ENCODE measurements around the gene KIF22.
"Not testable (repeated sequence)": the region's sequence is repeated elsewhere in the genome, so short reads cannot be mapped to it uniquely, and the experiment has no call there.

KIF22 gene

DNA sequence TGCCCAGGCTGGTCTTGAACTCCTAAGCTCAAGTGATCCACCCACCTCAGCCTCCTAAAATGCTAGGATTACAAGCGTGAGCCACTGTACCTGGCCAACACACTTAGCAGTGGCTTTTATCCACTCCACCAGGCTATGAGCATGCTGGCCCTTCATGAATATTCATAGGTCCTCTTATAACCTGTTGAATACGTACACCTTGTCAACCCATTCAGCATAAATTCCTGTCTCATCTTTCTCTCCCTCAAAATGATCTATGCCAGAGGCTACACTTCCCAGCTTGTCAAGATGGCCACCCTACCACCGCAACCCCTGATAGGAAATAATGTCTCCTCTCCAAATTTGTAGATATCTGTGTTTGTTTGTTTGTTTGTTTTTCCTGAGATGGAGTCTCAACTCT, 23.5 kb upstream of the KIF22 start:
- no peak for DNase-seq

DNA sequence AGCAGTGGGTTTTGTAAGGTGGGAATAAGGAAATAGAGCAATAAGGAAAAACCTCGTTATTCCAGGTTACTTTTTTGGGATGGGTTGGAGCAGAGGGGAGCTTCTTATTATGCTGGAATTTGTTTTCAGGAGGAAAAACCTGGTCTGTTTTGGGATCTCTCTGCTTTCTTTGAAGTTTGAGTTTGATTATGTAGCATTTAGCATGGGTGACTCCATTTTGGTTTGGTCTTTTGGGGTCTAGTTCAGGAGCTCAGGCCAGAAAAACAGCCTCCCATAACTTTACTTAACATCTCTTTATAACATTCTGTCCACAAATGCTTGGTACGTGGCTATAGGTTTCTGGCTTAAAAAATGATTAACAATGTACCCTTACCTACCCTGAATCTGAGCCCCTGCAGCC, 21.0 kb upstream of the KIF22 start:
- no peak for DNase-seq

DNA sequence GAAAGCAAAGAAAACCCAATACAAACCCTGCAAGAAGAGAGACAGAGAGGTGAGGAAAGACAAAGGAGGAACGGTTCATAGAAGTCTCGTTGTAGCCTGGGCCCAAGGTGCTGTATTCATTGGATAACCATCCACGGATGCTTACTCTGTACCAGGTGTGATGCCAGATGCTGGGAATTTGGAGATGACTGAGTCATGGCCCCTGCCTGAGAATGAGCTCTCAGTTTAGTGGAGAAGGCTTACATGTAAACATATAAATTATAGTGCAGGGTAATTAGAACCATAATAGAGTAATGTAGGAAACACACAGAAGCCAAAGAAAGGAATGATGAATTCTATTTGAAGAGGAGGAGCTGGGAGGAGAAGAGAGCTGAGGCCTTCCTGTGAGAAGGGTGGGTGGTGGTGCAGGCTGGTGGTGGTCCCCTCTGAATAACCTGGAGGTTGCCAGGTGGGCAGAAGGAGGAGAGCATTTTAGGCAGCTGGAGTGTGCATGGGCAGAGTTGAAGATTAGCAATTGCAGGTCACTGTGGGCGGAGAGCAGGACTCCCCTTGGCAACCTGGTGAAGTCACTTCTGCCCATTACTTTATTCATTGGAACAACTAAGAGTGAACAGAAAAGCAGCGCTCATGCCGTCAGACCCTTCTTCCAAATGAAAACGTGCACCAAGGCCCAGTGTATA, 20.2 kb upstream of the KIF22 start:
- no peak for DNase-seq

DNA sequence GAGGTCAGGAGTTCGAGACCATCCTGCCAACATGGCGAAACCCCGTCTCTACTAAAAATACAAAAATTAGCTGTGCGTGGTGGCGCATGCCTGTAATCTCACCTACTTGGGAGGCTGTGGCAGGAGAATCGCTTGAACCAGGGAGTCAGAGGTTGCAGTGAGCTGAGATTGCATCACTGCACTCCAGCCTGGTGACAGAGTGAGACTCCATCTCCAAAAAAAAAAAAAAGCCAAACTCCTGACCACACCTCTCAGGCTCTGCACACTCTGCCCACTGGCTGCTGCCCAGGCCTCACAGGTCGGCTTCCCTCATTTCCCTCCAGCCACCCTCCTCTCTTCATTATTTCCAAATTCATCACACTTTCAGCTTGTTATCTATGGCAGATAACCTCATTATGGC, 18.2 kb upstream of the KIF22 start:
- not testable (repeated sequence) for DNase-seq

DNA sequence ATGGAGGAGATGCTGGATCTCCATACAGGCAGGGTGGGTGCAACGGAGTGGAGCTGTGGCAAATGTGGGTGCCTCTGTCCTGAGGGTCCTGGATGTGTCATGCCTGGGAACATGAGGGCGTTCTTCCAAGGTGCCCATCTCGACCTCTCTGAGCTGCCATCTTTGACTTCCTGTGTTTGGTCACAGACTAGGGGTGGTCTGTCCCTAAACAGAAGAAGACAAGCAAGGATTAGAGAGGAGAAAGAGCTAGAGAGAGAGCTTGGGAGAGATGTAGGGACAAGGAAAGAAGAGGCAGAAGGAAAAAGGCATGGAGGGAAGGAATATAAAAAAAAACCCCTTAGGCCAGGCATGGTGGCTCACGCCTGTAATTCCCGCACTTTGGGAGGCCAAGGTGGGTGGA, 15.8 kb upstream of the KIF22 start:
- DNase-seq: no peak

DNA sequence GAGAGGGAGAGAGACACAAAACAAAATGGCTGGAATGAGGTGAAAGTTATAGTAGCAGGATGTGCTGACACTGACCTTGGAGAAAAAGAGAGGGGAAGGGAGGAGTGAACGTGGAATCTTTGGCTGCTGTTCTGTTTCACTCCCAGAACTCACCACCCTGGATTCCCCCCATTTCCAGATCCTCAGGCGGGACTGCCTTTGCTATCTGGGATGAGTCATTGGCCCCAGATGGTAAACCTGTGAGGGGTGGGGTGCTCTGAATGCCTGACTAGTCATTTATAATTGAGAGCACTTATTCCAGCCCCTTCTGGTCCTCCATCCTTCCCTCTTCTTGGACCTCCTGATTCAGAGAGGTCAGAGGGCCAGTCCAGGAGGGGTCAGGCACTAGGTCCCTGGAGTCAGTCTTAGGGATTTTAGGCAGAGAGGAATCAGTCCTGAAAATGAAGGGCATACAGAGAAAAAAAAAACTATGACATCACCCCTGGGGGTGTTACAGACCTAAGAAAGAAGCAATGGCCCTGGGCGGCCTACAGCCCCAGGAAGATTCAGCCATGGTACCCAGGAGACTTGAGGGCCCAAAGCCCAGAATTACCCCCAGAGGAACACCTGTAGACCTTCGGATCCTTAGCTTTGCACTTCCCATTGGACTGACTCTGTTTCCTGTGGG, 14.7 kb upstream of the KIF22 start:
- no peak for DNase-seq

DNA sequence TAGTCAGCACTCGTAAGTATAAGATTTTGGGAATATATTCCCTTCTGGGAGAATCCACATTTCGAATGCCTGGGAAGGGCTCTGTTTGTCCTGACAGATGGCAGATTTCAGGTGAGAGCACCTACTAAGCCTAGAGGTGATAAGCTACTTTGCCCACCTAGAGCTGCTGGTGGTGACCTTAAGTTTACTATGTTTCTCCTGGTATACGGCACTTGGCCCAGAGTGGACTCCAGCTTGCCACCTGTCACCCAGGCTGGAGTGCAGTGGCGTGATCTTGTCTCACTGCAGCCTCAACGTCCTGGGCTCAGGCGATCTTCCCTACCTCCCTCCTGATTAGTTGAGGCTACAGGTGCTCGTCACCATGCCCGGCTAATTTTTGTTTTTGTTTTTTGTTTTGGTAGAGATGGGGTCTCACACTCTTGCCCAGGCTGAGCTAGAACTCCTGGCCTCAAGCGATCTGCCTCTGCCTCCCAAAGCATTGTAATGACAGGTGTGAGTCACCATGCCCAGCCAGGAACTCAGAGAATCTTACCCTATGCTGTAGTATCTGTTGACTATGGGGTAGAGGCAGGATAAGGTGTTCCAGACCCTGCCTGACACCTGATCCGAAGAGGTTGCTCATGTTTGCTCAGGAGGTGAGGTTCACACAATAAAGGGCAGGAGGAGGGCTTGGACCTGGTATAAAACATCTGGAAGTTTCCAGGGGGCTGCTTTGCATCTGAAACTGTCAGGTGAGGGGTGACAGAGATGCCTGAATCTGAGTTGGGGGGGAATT, 12.8 kb upstream of the KIF22 start, which contains the start of gene ZG16:
TSS of gene ZG16 (plus strand) at position 681 of the 775 bp plus-strand sequence. CDS start 1,011 bp downstream, outside the sequence.
- no peak for DNase-seq

DNA sequence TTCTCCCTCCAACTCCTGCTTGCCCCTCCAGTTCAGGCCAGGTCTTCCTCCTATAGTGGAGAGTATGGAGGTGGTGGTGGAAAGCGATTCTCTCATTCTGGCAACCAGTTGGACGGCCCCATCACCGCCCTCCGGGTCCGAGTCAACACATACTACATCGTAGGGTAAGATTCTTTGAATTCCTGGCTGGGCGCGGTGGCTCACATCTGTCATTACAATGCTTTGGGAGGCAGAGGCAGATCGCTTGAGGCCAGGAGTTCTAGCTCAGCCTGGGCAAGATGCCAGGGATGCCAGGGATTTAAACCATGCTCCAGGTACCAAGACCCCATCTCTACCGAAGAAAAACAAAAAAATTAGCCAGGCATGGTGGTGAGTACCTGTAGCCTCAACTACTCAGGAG, 11.1 kb upstream of the KIF22 start:
- DNase-seq: no peak

DNA sequence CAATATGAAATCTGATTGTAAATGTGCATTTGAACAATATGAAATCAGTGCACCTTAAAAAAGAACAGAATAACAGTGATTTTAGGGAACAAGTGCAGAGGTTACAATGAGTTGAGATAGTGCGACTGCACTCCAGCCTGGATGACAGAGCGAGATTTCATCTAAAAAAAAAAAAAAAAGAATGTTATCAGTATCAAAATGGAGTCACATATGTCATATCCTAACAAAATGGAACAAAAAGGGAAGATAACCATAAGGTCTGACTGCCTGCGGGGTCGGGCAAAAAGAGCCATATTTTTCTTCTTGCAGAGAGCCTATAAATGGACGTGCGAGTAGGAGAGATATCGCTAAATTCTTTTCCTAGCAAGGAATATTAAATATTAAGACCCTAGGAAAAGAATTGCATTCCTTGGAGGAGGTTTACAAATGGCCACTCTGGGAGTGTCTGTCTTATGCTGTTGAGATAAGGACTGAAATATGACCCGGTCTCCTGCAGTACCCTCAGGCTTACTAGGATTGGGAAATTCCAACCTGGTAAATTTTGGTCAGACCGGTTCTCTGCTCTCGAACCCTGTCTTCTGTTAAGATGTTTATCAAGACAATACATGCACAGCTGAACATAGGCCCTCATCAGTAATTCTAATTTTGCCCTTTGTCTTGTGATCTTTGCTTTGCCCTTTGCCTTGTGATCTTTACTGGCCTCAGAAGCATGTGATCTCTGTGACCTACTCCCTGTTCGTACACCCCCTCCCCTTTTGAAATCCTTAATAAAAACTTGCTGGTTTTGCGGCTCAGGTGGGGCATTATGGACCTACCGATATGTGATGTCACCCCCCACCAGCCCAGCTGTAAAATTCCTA, 7.2 kb upstream of the KIF22 start:
- DNase-seq: not testable (repeated sequence)

DNA sequence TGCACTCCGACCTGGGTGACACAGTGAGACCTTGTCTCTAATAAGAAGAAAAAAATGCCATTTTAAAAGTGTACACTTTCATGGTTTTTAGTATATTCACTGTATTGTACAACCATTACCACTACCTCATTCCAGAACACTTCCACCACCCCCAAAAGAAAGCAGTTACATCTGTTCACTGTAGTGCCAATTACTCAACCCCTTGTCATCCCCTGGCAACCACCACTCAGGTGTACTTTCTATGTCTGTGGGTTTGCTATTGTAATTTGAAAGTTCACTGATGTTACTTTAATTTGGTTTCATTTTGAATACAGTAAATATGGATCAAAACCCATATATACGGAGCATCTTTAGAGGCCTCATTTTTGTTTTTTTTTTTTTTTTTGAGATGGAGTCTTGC, 6.4 kb upstream of the KIF22 start:
- DNase-seq: no peak

DNA sequence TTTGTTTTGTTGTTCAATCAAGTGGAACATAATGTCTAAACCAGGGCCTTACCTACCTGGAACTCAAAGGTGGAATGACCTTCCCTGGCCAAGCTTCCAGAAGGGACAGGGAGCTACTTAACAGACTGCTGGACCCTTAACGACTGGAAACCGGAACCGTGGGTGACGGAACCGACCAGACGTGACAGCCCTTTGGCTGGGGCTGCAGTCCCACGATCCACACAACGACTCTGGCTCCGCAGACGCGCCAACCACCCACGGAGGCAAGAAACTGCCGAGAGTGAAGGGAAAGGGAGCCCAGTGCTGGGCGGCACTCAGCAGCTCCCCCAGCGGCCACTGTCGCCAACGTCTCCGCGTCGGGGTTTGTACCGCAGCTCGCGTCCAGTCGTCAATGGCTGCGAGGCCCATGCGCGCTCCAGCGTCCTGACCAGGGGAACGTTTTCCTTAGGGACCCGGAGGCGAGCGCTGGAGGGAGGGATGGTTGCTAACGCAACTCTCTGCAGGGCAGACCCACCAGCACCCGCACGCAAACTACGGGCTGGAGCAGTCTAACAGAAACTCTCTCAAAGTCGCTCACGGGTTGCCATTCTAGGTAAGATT, 5.5 kb upstream of the KIF22 start:
- no peak for DNase-seq

DNA sequence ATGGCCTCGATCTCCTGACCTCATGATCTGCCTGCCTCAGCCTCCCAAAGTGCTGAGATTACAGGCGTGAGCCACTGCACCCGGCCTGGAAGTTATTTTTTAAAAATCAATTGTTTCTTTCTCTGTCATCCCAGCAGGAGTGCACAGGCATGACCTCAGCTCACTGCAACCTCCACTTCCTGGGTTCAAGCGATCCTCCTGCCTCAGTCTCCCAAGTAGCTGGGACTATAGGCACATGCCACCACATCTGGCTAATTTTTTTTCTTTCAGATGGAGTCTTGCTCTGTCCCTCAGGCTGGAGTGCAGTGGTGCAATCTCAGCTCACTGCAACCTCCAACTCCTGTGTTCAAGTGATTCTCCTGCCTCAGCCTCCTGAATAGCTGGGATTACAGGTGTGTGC, 3.4 kb upstream of the KIF22 start:
- DNase-seq: not testable (repeated sequence)

DNA sequence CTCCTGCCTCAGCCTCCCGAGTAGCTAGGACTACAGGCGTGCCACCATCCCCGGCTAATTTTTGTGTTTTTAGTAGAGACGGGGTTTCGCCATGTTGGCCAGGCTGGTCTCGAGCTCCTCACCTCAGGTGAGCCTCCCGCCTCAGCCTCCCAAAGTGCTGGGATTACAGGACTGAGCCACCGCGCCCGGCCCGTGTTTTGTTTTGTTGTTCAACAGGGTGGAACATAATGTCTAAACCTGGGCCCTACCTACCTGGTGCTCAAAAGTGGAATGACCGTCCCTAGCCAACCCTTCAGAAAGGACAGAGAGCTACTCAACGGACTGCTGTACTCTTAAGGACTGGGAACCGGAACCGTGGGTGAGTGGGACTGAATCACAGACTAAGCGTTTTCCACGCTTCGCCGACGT, 772 bp upstream of the KIF22 start:
- no peak for DNase-seq

DNA sequence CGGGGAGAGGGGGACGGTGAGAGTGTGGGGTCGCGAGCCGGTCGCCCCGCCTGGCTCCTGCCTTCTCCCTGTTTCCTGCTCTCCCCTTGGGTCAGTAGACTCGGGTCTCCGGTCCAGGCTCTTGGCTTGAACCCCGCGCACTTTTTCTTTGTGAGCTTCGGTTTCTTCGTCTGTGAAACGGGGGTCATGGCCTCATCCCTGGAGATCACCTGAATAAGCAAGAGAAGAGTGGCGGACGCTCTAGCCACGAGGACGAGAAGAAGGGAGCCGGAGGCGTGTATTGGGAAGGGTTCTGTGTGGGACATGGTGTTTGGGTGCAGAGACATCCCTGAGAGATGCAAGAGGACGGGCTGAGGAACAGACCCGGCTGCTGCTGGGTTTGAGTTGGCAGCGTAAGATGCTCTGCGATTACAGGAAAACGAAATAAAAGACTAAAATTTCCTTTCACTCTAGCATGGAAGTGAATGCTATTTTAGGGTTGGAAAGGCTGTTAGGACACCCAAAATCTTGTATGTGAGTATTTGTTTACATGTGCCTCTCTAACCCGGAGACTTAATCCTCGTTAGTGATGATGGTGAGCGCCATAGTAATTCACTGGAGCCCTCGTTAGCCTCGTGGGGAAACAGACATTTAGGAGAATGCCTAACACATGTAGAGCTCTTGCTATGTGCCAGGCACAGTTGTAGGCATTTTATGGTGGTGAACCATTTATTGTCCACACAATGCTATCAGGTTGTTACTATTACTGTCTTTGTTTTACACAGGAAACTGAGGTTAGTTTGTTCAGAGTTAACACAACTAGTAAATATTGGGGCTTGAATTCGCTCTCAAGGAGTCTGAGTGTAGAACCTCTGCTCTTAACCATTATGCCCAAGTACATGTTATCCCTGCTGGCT, 646 bp downstream of the KIF22 start:
- DNase-seq: no peak

DNA sequence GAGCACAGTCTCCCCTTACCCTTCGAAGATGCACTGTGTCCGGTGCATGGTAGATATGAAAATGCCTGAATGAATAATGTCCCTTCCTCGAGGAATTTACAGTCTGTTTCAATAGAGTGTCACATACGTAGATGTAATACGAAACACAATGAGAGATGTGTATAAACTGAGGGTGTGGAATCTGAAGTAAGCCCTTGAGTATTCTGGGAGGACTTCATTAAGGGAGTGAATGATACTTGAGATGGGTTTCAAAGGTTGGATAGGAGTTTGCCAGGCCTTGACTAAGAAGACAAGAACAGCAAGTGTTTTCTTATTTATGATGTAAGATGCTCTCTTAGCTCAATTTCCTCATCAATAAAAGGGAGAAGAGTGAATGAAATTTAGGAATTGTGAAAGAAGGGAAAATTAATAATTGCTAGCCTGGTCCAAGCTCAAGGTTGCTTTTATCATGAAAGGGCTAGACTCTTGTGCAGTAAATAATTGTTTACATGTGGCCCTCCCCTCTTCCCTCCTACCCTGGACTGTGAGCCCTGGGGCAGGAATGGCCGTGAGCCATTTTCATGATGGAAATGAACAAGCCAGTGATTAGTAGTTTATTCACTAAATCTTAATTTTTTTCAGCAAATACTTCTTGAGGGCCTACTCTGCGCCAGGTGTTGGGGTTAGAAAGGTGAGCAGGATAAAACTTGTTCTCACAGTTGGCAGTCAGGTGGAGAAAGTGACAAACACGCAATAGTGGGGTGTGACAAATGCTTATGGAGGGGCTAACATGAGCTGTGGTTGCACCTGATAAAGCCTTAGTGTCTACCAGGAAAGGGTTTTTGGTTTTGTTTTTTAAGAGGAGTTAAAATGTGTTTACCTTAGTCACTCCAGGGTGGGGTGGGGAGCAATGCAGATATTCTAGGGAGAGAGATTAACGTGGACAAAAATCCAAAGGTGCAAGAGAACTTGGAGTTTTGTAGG, 1.6 kb downstream of the KIF22 start:
- DNase-seq: no peak

DNA sequence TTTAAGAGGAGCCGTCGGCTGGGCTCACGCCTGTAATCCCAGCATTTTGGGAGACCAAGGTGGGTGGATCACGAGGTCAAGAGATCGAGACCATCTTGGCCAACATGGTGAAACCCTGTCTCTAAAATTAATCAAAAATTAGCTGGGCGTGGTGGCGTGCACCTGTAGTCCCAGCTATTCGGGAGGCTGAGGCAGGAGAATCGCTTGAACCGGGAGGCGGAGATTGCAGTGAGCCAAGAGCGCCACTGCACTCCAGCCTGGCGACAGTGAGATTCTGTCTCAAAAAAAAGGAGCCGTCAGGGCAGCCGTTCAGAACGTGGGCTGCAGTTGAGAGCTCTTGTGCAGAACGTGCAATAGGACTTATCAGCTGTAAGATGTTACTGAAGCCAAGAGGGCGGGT, 2.6 kb downstream of the KIF22 start:
- DNase-seq: not testable (repeated sequence)

DNA sequence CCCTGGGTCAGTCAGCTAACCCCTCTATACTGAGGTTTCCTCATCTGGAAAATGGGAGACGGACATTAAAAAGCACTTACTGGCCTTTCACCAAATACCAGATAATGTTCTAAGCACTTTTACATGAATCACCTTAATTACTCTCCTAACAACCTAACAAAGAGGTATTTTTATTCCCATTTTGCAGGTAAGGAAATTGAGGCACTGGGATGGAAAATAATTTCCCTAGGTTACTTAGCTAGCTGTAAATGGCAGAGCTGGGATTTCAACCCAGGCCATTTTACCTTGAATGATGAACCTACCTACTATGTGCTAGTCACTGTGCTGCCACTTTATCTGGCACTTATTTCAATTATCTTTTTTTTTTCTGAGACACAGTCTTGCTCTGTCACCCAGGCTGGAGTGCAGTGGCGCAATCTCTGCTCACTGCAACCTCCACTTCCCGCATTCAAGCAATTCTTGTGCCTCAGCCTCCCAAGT, 3.7 kb downstream of the KIF22 start:
- DNase-seq: no peak

DNA sequence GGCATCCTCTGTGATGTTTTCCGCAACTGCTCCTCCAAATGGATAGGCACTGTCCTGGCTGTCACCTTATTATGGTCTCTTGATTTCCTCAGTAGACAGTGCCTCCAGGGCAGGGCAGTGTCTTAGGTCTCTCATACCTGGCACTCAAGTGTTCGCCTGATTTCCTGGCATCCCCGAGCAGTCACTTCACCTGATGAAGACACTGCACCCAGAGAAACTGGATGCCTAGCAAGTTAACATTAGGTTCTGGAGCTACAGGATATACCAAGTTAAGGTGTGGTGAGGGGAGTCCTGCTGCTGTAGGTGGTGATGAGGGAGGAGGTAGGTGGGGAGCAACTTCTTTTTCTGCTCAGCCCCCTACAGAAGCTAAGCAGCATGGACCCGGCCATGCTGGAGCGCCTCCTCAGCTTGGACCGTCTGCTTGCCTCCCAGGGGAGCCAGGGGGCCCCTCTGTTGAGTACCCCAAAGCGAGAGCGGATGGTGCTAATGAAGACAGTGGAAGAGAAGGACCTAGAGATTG, 11.9 kb downstream of the KIF22 start:
- DNase-seq: no peak

DNA sequence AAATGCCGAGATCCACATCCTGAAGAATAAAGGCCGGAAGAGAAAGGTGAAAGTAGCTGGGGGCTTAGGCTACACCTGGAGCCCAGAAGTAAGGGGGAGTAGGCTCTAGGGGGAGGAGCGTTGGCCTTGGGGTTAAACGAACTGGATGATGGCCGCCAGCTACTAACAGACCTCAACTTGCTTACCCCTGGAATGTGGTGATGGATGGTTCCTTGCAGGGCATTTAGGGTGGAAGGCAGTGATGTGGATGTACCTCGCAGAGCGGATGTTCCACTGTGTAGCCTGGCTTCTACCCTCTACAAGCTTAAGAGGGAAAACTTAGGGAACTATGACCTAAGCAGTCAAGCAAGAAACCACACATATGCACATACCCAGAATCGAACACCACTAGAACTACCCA, 13.5 kb downstream of the KIF22 start:
- no peak for DNase-seq

Measured in NCI-H526 treated with DMSO at 0.1 percent for 48 hours (cell line).